Mesenchymal stem cell (in vitro differentiated cells and primary cell): Measurements from ENCODE around the gene RPS6KA2.

Experiments used
- DNase-seq: peaks from one replicate; pipeline ENCODE4 v3.0.0-alpha.2; 2013
- H2AFZ ChIP-seq: one replicate; pipeline ENCODE4 v1.6.1; 2013; ENCODE audit warnings: low read depth, mild to moderate bottlenecking, control low read depth, inconsistent platforms, low read length, moderate library complexity
- H2AK5ac ChIP-seq: 2 replicates; pipeline ENCODE4 v1.6.1; 2013; ENCODE audit warnings: low read length, moderate library complexity, mild to moderate bottlenecking, inconsistent platforms; ENCODE audit not compliant: severe bottlenecking
- H2BK120ac ChIP-seq: one replicate; pipeline ENCODE4 v1.6.1; 2013; ENCODE audit warnings: low read depth, mild to moderate bottlenecking, inconsistent platforms, low read length, moderate library complexity
- H2BK12ac ChIP-seq, 2 experiments: one replicate each; pipeline ENCODE4 v1.6.1; 2013; ENCODE audit warnings: inconsistent platforms in 2 of 2, low read length in 2 of 2, mild to moderate bottlenecking in 2 of 2, moderate library complexity in 2 of 2, control low read depth in 1 of 2
- H2BK15ac ChIP-seq: one replicate; pipeline ENCODE4 v1.6.1; 2013; ENCODE audit warnings: mild to moderate bottlenecking, low read depth, inconsistent platforms; ENCODE audit not compliant: poor library complexity, severe bottlenecking
- H2BK5ac ChIP-seq: 2 replicates; pipeline ENCODE4 v1.6.1; 2013; ENCODE audit warnings: low read depth, mild to moderate bottlenecking, low read length, control low read depth, inconsistent platforms; ENCODE audit not compliant: poor library complexity, severe bottlenecking
- H3K14ac ChIP-seq, 2 experiments: one replicate each; pipeline ENCODE4 v1.6.1; 2013; ENCODE audit warnings: inconsistent platforms in 2 of 2, low read length in 2 of 2, control low read depth in 1 of 2, mild to moderate bottlenecking in 1 of 2, moderate library complexity in 1 of 2
- H3K18ac ChIP-seq, 2 experiments: one replicate each; pipeline ENCODE4 v1.6.1; 2013; ENCODE audit warnings: inconsistent platforms in 2 of 2, low read length in 2 of 2, control low read depth in 1 of 2, low read depth in 1 of 2, mild to moderate bottlenecking in 1 of 2
- H3K23ac ChIP-seq, 2 experiments: one replicate each; pipeline ENCODE4 v1.6.1; 2013; ENCODE audit warnings: inconsistent platforms in 2 of 2, low read length in 2 of 2, mild to moderate bottlenecking in 2 of 2, moderate library complexity in 2 of 2, control low read depth in 1 of 2
- H3K27ac ChIP-seq: 2 replicates; pipeline ENCODE4 v1.5.1; 2013; ENCODE audit warnings: mild to moderate bottlenecking, moderate library complexity, low read length, control low read depth, inconsistent platforms; ENCODE audit not compliant: poor library complexity, severe bottlenecking
- H3K27me3 ChIP-seq, 2 experiments: 2 replicates each; pipeline versions ENCODE4 v1.6.1 to v1.7.0; 2013; ENCODE audit warnings: low read length in 2 of 2, mild to moderate bottlenecking in 2 of 2, moderate library complexity in 2 of 2, control low read depth in 1 of 2, inconsistent platforms in 1 of 2; ENCODE audit not compliant: control insufficient read depth in 1 of 2, insufficient read depth in 1 of 2
- H3K36me3 ChIP-seq, 2 experiments: 2 replicates each; pipeline versions ENCODE4 v1.6.1 to v1.7.0; 2013; ENCODE audit warnings: low read length in 2 of 2, control low read depth in 1 of 2, inconsistent platforms in 1 of 2, low read depth in 1 of 2, mild to moderate bottlenecking in 1 of 2; ENCODE audit not compliant: insufficient read depth in 2 of 2, control insufficient read depth in 1 of 2
- H3K4ac ChIP-seq, 2 experiments: one replicate each; pipeline ENCODE4 v1.6.1; 2013; ENCODE audit warnings: inconsistent platforms in 2 of 2, low read length in 2 of 2, mild to moderate bottlenecking in 2 of 2, moderate library complexity in 2 of 2, control low read depth in 1 of 2, low read depth in 1 of 2
- H3K4me1 ChIP-seq: 2 replicates; pipeline ENCODE4 v1.6.1; 2013; ENCODE audit warnings: low read depth, low read length, control low read depth; ENCODE audit not compliant: control insufficient read depth, insufficient read depth
- H3K4me2 ChIP-seq: 2 replicates; pipeline ENCODE4 v1.6.1; 2013; ENCODE audit warnings: low read length, mild to moderate bottlenecking, inconsistent platforms; ENCODE audit not compliant: poor library complexity, severe bottlenecking
- H3K4me3 ChIP-seq, 2 experiments: 2 replicates each; pipeline versions ENCODE4 v1.5.1 to v1.7.0; 2013; ENCODE audit warnings: low read length in 2 of 2, mild to moderate bottlenecking in 2 of 2, control low read depth in 1 of 2, low read depth in 1 of 2; ENCODE audit not compliant: insufficient read depth in 1 of 2
- H3K79me1 ChIP-seq: replicated peaks from 2 replicates; pipeline ENCODE4 v1.6.1; 2013; ENCODE audit warnings: mild to moderate bottlenecking, control low read depth, low read length, inconsistent platforms; ENCODE audit not compliant: poor library complexity, severe bottlenecking
- H3K9ac ChIP-seq: 2 replicates; pipeline ENCODE4 v1.7.0; 2013; ENCODE audit warnings: mild to moderate bottlenecking, low read length, moderate library complexity
- H3K9me3 ChIP-seq: 2 replicates; pipeline ENCODE4 v1.7.0; 2013; ENCODE audit warnings: mild to moderate bottlenecking, low read length; ENCODE audit not compliant: control insufficient read depth
- H4K8ac ChIP-seq: one replicate; pipeline ENCODE4 v1.6.1; 2013; ENCODE audit warnings: inconsistent platforms, mild to moderate bottlenecking, low read length, moderate library complexity
- H4K91ac ChIP-seq: one replicate; pipeline ENCODE4 v1.6.1; 2013; ENCODE audit warnings: mild to moderate bottlenecking, low read length, inconsistent platforms
- WGBS: methylation state at CpG from one replicate; pipeline ENCODE4 v1.1.7; 2013; ENCODE audit warnings: mixed read lengths; 5-methylcytosine and 5-hydroxymethylcytosine counted together

The RPS6KA2 gene

GRCh38 chr6:166541876-166542579, 85.0 kb downstream of the RPS6KA2 start:
- no peak overlapping the region for H2BK5ac ChIP-seq
- 87% methylated on average over 11 of the region's 12 CpGs for WGBS
- no peak overlapping the region for H2BK120ac ChIP-seq
- H3K79me1 ChIP-seq: no peaks in the 10 kb centered on the region
- H3K27me3 ChIP-seq: no peaks in the 10 kb centered on the region
- no peak overlapping the region for H2AK5ac ChIP-seq
- peak overlapping the region in 1 of 2 experiments; percentile 21 for H2BK12ac ChIP-seq
- H3K18ac ChIP-seq: no peak overlapping the region
- H3K9ac ChIP-seq: no peak overlapping the region
- no peak overlapping the region for H3K23ac ChIP-seq
- peaks cover 0 to 5% of the 10 kb centered on the region in 2 experiments for H3K36me3 ChIP-seq
- H3K27ac ChIP-seq: no peak overlapping the region
- H3K4ac ChIP-seq: no peak overlapping the region
- H3K4me2 ChIP-seq: no peak overlapping the region
- no peaks in the 10 kb centered on the region for H3K9me3 ChIP-seq
- H3K4me1 ChIP-seq: peaks cover 7% of the 10 kb centered on the region
- H3K14ac ChIP-seq: no peak overlapping the region
- no peak overlapping the region for H2BK15ac ChIP-seq
- H3K4me3 ChIP-seq: no peak overlapping the region
- H4K8ac ChIP-seq: peak overlapping the region; percentile 65
- no peak overlapping the region for H2AFZ ChIP-seq
- DNase-seq: no peak
- H4K91ac ChIP-seq: no peak overlapping the region

DNA sequence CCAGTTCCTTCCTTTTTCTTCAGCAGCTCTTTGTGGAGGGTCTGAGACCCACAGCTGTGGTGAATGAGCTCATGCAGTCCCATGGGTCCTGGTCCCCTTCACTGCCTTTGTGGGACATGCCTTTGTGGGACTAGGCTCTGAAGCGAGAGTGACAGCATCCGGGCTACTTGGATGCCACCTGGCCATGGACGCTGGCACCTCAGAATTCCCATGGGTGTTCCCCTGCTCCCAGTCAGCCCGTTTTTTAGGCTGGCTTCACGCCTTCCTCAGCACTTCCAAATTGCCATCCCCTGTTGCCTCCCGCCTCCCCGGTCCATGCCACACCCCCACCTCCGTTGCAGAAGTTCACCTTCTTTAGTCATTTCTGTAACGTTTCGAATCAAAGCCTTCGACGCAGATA, 85.7 kb downstream of the RPS6KA2 start:
- WGBS: 89% methylated on average over 12 of the region's 12 CpGs

DNA sequence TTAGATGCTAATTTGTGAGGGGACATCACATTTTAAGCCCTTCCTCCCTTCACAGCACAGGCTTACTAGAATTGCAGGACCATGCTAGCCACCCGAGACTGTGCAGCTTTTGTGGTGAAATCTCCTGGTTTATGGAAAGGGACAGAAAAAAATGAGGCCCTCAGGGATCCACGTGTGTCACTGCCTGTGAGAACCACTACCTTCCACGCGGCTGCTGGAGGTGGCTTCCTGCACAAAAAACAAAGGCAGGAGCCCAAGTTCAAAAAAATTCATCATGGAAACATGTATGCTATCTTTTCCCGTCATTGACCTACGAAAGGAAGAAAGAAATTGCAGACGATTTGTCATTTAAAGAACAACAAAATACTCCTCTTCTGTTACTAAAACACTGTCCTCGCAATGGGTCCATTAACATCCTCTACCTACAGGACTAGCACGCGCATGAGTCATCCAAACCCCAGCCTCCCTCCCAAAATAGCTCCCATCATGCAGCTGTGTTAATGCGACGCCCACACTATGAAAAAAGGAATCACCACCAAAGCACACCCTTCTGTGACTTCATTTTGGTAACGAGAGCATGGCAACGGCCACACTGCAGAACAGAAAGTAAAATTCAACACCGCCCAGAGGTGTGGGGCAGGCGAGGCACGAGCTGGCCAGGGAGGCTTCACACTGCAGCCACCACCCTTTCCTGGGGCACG, 86.3 kb downstream of the RPS6KA2 start:
- Histone ChIP-seq H3K23ac (no peak overlapping the region), H3K9me3 (no peaks in the 10 kb centered on the region), H3K79me1 (no peaks in the 10 kb centered on the region), H2BK15ac (no peak overlapping the region), H2AK5ac (no peak overlapping the region), H3K36me3 (peaks cover 0 to 11% of the 10 kb centered on the region in 2 experiments), H3K18ac (no peak overlapping the region), H3K4me1 (peaks cover 7% of the 10 kb centered on the region), H4K91ac (no peak overlapping the region), H3K27ac (no peak overlapping the region), H3K4me2 (no peak overlapping the region), H2BK5ac (no peak overlapping the region), H3K9ac (no peak overlapping the region), H2BK12ac (peak overlapping the region in 1 of 2 experiments; percentile 49), H4K8ac (no peak overlapping the region), H3K27me3 (no peaks in the 10 kb centered on the region), H3K14ac (no peak overlapping the region), H3K4ac (no peak overlapping the region), H3K4me3 (no peak overlapping the region), H2AFZ (no peak overlapping the region), H2BK120ac (no peak overlapping the region)
- 82% methylated on average over 18 of the region's 18 CpGs for WGBS
- DNase-seq: no peak

More for the DNA sequence above, 85.7 kb downstream of the RPS6KA2 start:
- Histone ChIP-seq H4K8ac (no peak overlapping the region), H2AFZ (no peak overlapping the region), H3K79me1 (no peaks in the 10 kb centered on the region), H3K27me3 (no peaks in the 10 kb centered on the region), H4K91ac (no peak overlapping the region), H2AK5ac (no peak overlapping the region), H3K4me3 (no peak overlapping the region), H2BK12ac (no peak overlapping the region), H3K14ac (no peak overlapping the region), H2BK120ac (no peak overlapping the region), H2BK5ac (no peak overlapping the region), H3K9ac (no peak overlapping the region), H3K4me2 (no peak overlapping the region), H3K36me3 (peaks cover 0 to 5% of the 10 kb centered on the region in 2 experiments), H3K9me3 (no peaks in the 10 kb centered on the region), H2BK15ac (no peak overlapping the region), H3K23ac (no peak overlapping the region), H3K27ac (no peak overlapping the region), H3K4me1 (peaks cover 7% of the 10 kb centered on the region), H3K18ac (no peak overlapping the region), H3K4ac (no peak overlapping the region)
- DNase-seq: no peak

GRCh38 chr6:166539543-166539942, 87.5 kb downstream of the RPS6KA2 start:
- Histone ChIP-seq H2BK15ac (no peak overlapping the region), H2BK12ac (no peak overlapping the region), H2BK5ac (no peak overlapping the region), H3K4me2 (no peak overlapping the region), H3K36me3 (peaks cover 0 to 20% of the 10 kb centered on the region in 2 experiments), H3K18ac (no peak overlapping the region), H3K4ac (peak overlapping the region in 1 of 2 experiments; percentile 54), H4K8ac (no peak overlapping the region), H2AK5ac (no peak overlapping the region), H3K14ac (no peak overlapping the region), H2AFZ (no peak overlapping the region), H3K4me1 (peaks cover 7% of the 10 kb centered on the region), H3K79me1 (no peaks in the 10 kb centered on the region), H3K4me3 (no peak overlapping the region), H3K9me3 (no peaks in the 10 kb centered on the region), H3K27ac (no peak overlapping the region), H3K27me3 (no peaks in the 10 kb centered on the region), H3K23ac (no peak overlapping the region), H2BK120ac (no peak overlapping the region), H3K9ac (no peak overlapping the region), H4K91ac (no peak overlapping the region)
- no peak for DNase-seq
- 85% methylated on average over 3 of the region's 4 CpGs for WGBS
